K562 (cell line): Measurements from ENCODE around the gene KCTD17. TPM values are rescaled to one million over a fixed set of nuclear protein-coding genes. Genes with fewer than 3 reads are reported as not detected.

Source experiments
- ATAC-seq: fragments of 200-7000 bp; cut with Tn5 transposase; 3 replicates; pipeline ENCODE4 v1.9.1; 2020; ENCODE audit warnings: moderate library complexity
- BruUV-seq: library from RNA; stranded (reverse); fragments of 400-500 nt; replicated peaks from 2 replicates; lab custom pipeline; 2021; lab: Mats Ljungman, UMichigan
- CTCF ChIA-PET: fragments of 300-600 bp; formaldehyde crosslinking; extraction: SDS; loops from one replicate; lab custom pipeline; 2021; ENCODE audit warnings: low intra/inter-chr PET ratio; lab: Yijun Ruan, JAX
- POLR2A ChIA-PET: fragments of 300-600, 350-650 bp; sonication (Branson Sonifier 250); formaldehyde crosslinking; extraction: SDS; loops from one replicate; lab custom pipeline; 2021; ENCODE audit warnings: antibody characterized with exemption, inconsistent platforms; lab: Yijun Ruan, JAX
- DNase-seq, 4 experiments: peaks; one replicate each; pipeline versions ENCODE4 v3.0.0 to v3.0.0-alpha.2; 2011 to 2018; ENCODE audit warnings: low spot score in 3 of 4, mixed read lengths in 3 of 4; ENCODE audit errors: extremely low read depth in 1 of 4
- FAIRE-seq: peaks from 2 replicates; lab custom pipeline; 2011; peaks lifted over from hg19 to GRCh38; lab: Jason Lieb, UNC
- H2AFZ ChIP-seq: 2 replicates; pipeline ENCODE4 v1.6.0; 2011; ENCODE audit warnings: low read depth, low read length, control low read depth, inconsistent platforms
- H3K27ac ChIP-seq: fragments of 200-600 bp; 3 replicates; pipeline ENCODE4 v1.8.0; 2011; ENCODE audit warnings: low read depth, mild to moderate bottlenecking, control low read depth, inconsistent platforms, low read length, moderate library complexity, mixed read lengths; ENCODE audit errors: extremely low read depth
- H3K27me3 ChIP-seq, 2 experiments: fragments of 300-600 bp in 1 of 2; 2 replicates in 1 of 2; 3 replicates in 1 of 2; pipeline versions ENCODE4 v1.6.0 to v1.8.0; 2011; ENCODE audit warnings: inconsistent platforms in 2 of 2, low read length in 2 of 2, mild to moderate bottlenecking in 1 of 2, mixed read lengths in 1 of 2, moderate library complexity in 1 of 2; ENCODE audit not compliant: control insufficient read depth in 2 of 2, insufficient read depth in 2 of 2
- H3K36me3 ChIP-seq: fragments of 300-600 bp; 3 replicates; pipeline ENCODE4 v1.8.0; 2011; ENCODE audit warnings: mild to moderate bottlenecking, low read length, inconsistent platforms; ENCODE audit not compliant: control insufficient read depth, insufficient read depth
- H3K4me1 ChIP-seq, 2 experiments: fragments of 200-600 bp in 1 of 2; replicated peaks in 1 of 2; 2 replicates in 1 of 2; 3 replicates in 1 of 2; pipeline versions ENCODE4 v1.5.1 to v1.8.0; 2011; ENCODE audit warnings: inconsistent platforms in 2 of 2, low read length in 2 of 2, mild to moderate bottlenecking in 1 of 2, mixed read lengths in 1 of 2, moderate library complexity in 1 of 2; ENCODE audit not compliant: control insufficient read depth in 2 of 2, insufficient read depth in 2 of 2
- H3K4me2 ChIP-seq: 2 replicates; pipeline ENCODE4 v1.6.1; 2011; ENCODE audit warnings: low read length, control low read depth, inconsistent platforms, mixed read lengths; ENCODE audit not compliant: insufficient read depth
- H3K4me3 ChIP-seq: fragments of 200-600 bp; sonication (generic), shearing (Covaris generic); 2 replicates; pipeline ENCODE4 v1.5.1; 2016; ENCODE audit warnings: control low read depth, inconsistent platforms
- H3K79me2 ChIP-seq: fragments of 200-600 bp; 3 replicates; pipeline ENCODE4 v1.8.0; 2011; ENCODE audit warnings: low read length, inconsistent platforms; ENCODE audit not compliant: control insufficient read depth, insufficient read depth
- H3K9ac ChIP-seq, 2 experiments: 2 replicates each; pipeline versions ENCODE4 v1.6.0 to v1.6.1; 2011; ENCODE audit warnings: low read depth in 2 of 2, low read length in 2 of 2, control low read depth in 1 of 2, inconsistent platforms in 1 of 2, mild to moderate bottlenecking in 1 of 2, mixed read lengths in 1 of 2; ENCODE audit not compliant: insufficient read depth in 1 of 2
- H3K9me1 ChIP-seq: one replicate; pipeline ENCODE4 v1.6.0; 2011; ENCODE audit warnings: inconsistent platforms, mild to moderate bottlenecking, low read length, moderate library complexity; ENCODE audit not compliant: control insufficient read depth, insufficient read depth
- H3K9me3 ChIP-seq: replicated peaks from 2 replicates; pipeline ENCODE4 v1.5.1; 2011; ENCODE audit warnings: low read depth, low read length, inconsistent platforms; ENCODE audit not compliant: control insufficient read depth, insufficient read depth
- H4K20me1 ChIP-seq: replicated peaks from 2 replicates; pipeline ENCODE4 v1.6.1; 2011; ENCODE audit warnings: low read length, inconsistent platforms, mixed read lengths; ENCODE audit not compliant: control insufficient read depth, insufficient read depth
- MAZ ChIP-seq, 2 experiments: fragments of 450-650 bp in 1 of 2; sonication (generic) in 1 of 2; formaldehyde crosslinking; IDR thresholded peaks in 1 of 2; conservative IDR thresholded peaks in 1 of 2; 2 replicates each; pipeline versions ENCODE4 v1.4.0 to v1.5.0; 2020; ENCODE audit warnings: mild to moderate bottlenecking in 1 of 2, missing genetic modification reagents in 1 of 2
- ZC3H8 ChIP-seq: fragments of 450-650 bp; IDR thresholded peaks from 2 replicates; pipeline ENCODE4 v1.6.1; 2017
- WGBS: fragments of 100-300 bp; shearing (Covaris generic); methylation state at CpG from one replicate; pipeline ENCODE4 v1.1.6; 2016; ENCODE audit warnings: low coverage, mixed read lengths; ENCODE audit not compliant: insufficient coverage; ENCODE audit errors: missing lambda C conversion rate; 5-methylcytosine and 5-hydroxymethylcytosine counted together
- in situ Hi-C: fragments of 300-500 bp; cut with MboI; formaldehyde crosslinking; loops from 4 replicates; pipeline ENCODE4 v1.15.0; 2018; ENCODE audit warnings: inconsistent platforms, mixed read lengths
- intact Hi-C: fragments of 100-400 bp; cut with micrococcal nuclease; formaldehyde crosslinking; loops from 2 replicates; pipeline ENCODE4 v1.14.2; 2022
- polyA plus RNA-seq, 8 experiments: library from polyadenylated mRNA; depleted of rRNA in 4 of 8; stranded (reverse) in 5 of 8; unstranded in 3 of 8; fragments of >200 nt; fragmentation: Nextera tagmentation in 2 of 8; fragmentation: Illumina TruSeq in 1 of 8; extraction: Ambion mirVana in 2 of 8; extraction: Trizol in 1 of 8; gene quantifications; 2 replicates each; pipeline versions ENCODE4 v1.2.1 to v1.2.3, GENCODE V29; 2011 to 2014; ENCODE audit warnings: inconsistent platforms in 1 of 8, missing spikeins in 1 of 8
- total RNA-seq, 7 experiments: library from RNA; depleted of rRNA in 6 of 7; stranded (reverse); fragments of >200 nt in 6 of 7; fragmentation: Illumina TruSeq in 2 of 7; extraction: Trizol in 2 of 7; gene quantifications; 2 replicates each; pipeline versions ENCODE4 v1.2.1 to v1.2.3, GENCODE V29; 2011 to 2021; ENCODE audit warnings: low replicate concordance in 1 of 7

Gene KCTD17
- total and polyA plus RNA-seq, 9 of the 15 experiments (the other 6 are each of a cell fraction or from before 2014, with no cell fraction given): 0.22 to 0.90 (median 0.49) TPM; not detected in 2

- H4K20me1 ChIP-seq: no peaks in the 10 kb centered on the region; the same call in 1 of the 2 replicates
- no peaks in the 10 kb centered on the region for H3K36me3 ChIP-seq
- DNase-seq (no peak), FAIRE-seq (no peak), ATAC-seq (no peak)
- POLR2A ChIA-PET: interaction anchor here (0.6 kb wide), 1 partner anchor 12 kb away, joined by 3 read pairs; no protein-coding TSS in a partner anchor
- H3K4me3 ChIP-seq: no peak overlapping the region
- WGBS: 6% methylated on average over 5 of the region's 15 CpGs
- TF ChIP-seq ZC3H8: no peak
- no peak for TF ChIP-seq MAZ (CRISPR knock-in tag; conservative IDR thresholded peaks at IDR 0.05 in 1 of 2, IDR thresholded peaks at IDR 0.05 in 1 of 2)
- no peaks in the 10 kb centered on the region for H3K79me2 ChIP-seq
- no peaks in the 10 kb centered on the region for H3K9me3 ChIP-seq
- no peak overlapping the region for H2AFZ ChIP-seq
- CTCF ChIA-PET: no interaction called here
- H3K9ac ChIP-seq: no peak overlapping the region
- BruUV-seq: no TSS peak
- H3K27me3 ChIP-seq: peaks cover 4 to 68% of the 10 kb centered on the region in 2 experiments; a peak in 3 of 5 replicates
- H3K4me2 ChIP-seq: no peak overlapping the region
- in situ Hi-C loops (no loop called here), intact Hi-C loops (no loop called here)
- H3K27ac ChIP-seq: no peak overlapping the region
- no peaks in the 10 kb centered on the region for H3K9me1 ChIP-seq
- no peaks in the 10 kb centered on the region; a peak in 1 of 5 replicates for H3K4me1 ChIP-seq
Observed at GRCh38 chr22:37062702-37063381, 11.3 kb downstream of the KCTD17 start.
